GM18502 (cell line): ENCODE data around the gene PREB.
"Not testable (repeated sequence)": the region's sequence is repeated elsewhere in the genome, so short reads cannot be mapped to it uniquely, and the experiment has no call there.

Source experiments
- ATAC-seq: cut with Tn5 transposase; IDR thresholded peaks from one replicate; pipeline ENCODE4 v1.9.1; 2021; ENCODE audit warnings: mild to moderate bottlenecking; ENCODE audit not compliant: unreplicated experiment, poor library complexity

The PREB gene

GRCh38 chr2:27128668-27129571 lies 5.5 kb downstream of the PREB start:
- no peak for ATAC-seq

- no peak for ATAC-seq
Measured at GRCh38 chr2:27127883-27128667, 6.4 kb downstream of the PREB start.

GRCh38 chr2:27126252-27126710 lies 8.2 kb downstream of the PREB start:
- no peak for ATAC-seq

- no peak for ATAC-seq
Measured at GRCh38 chr2:27125104-27125503, 9.3 kb downstream of the PREB start.

- peak; percentile 65 for ATAC-seq
Measured at GRCh38 chr2:27123302-27124150, 10.9 kb downstream of the PREB start, which contains the start of gene ABHD1. Gene ABHD1, plus strand, starts transcription at chr2:27123815. Its CDS starts 134 bp downstream, at chr2:27123949.

GRCh38 chr2:27122791-27123190 lies 11.6 kb downstream of the PREB start:
- ATAC-seq: no peak

GRCh38 chr2:27121906-27122305 lies 12.5 kb downstream of the PREB start:
- no peak for ATAC-seq

GRCh38 chr2:27119330-27119670 lies 15.1 kb downstream of the PREB start:
- not testable (repeated sequence) for ATAC-seq

GRCh38 chr2:27118525-27119329 lies 15.7 kb downstream of the PREB start, which contains the start of gene CGREF1:
Gene CGREF1, minus strand, starts transcription at chr2:27119128. Its CDS starts 14,762 bp downstream, at chr2:27104366.
- ATAC-seq: no peak

GRCh38 chr2:27117995-27118524 lies 16.4 kb downstream of the PREB start:
- no peak for ATAC-seq

- no peak for ATAC-seq
Measured at GRCh38 chr2:27115519-27115918, 18.9 kb downstream of the PREB start.

- not testable (repeated sequence) for ATAC-seq
Measured at GRCh38 chr2:27111392-27112078, 22.9 kb downstream of the PREB start.

- not testable (repeated sequence) for ATAC-seq
Measured at GRCh38 chr2:27110603-27111352, 23.7 kb downstream of the PREB start.

- ATAC-seq: no peak
Measured at GRCh38 chr2:27109083-27109482, 25.4 kb downstream of the PREB start.

- no peak for ATAC-seq
Measured at GRCh38 chr2:27108221-27108620, 26.2 kb downstream of the PREB start.

GRCh38 chr2:27105981-27106380 lies 28.5 kb downstream of the PREB start:
- ATAC-seq: no peak

GRCh38 chr2:27102329-27102728 lies 32.1 kb downstream of the PREB start:
- no peak for ATAC-seq

GRCh38 chr2:27100036-27100435 lies 34.4 kb downstream of the PREB start:
- ATAC-seq: no peak
